GM12878 (cell line): Measurements from ENCODE around the gene UBL4A. TPM values are rescaled to one million over a fixed set of nuclear protein-coding genes. Genes with fewer than 3 reads are reported as not detected.

Experiments used
- BCL11A ChIP-seq: IDR thresholded peaks from 2 replicates; pipeline ENCODE4 v1.6.1; 2011; ENCODE audit warnings: low read depth, low read length
- CEBPB ChIP-seq, 2 experiments: fragments of 150-350 bp in 1 of 2; IDR thresholded peaks; 2 replicates each; pipeline ENCODE4 v1.6.1; 2012 to 2014; ENCODE audit warnings: low read depth in 2 of 2, low read length in 2 of 2, borderline replicate concordance in 1 of 2, inconsistent platforms in 1 of 2
- CHD2 ChIP-seq: IDR thresholded peaks from 2 replicates; pipeline ENCODE4 v1.6.1; 2011; ENCODE audit warnings: low read depth, low read length, improper control_type of control experiment, borderline replicate concordance
- EZH2 ChIP-seq: IDR thresholded peaks from 2 replicates; pipeline ENCODE4 v1.6.1; 2012; ENCODE audit warnings: low read depth, mild to moderate bottlenecking, control low read depth, inconsistent platforms, low read length, borderline replicate concordance; ENCODE audit not compliant: control insufficient read depth
- FOXK2 ChIP-seq: fragments of 450-650 bp; IDR thresholded peaks from 2 replicates; pipeline ENCODE4 v1.6.1; 2017; ENCODE audit warnings: mild to moderate bottlenecking, moderate library complexity
- KDM1A ChIP-seq: fragments of 200-600 bp; sonication (generic); IDR thresholded peaks from 2 replicates; pipeline ENCODE4 v1.6.1; 2016; ENCODE audit warnings: borderline replicate concordance
- LARP7 ChIP-seq: fragments of 450-650 bp; IDR thresholded peaks from 2 replicates; pipeline ENCODE4 v1.6.1; 2017; ENCODE audit warnings: mild to moderate bottlenecking
- MXI1 ChIP-seq: fragments of 150-350 bp; IDR thresholded peaks from 2 replicates; pipeline ENCODE4 v1.6.1; 2011; ENCODE audit warnings: low read depth, mild to moderate bottlenecking, inconsistent platforms, low read length, improper control_type of control experiment
- NBN ChIP-seq: fragments of 450-650 bp; IDR thresholded peaks from 2 replicates; pipeline ENCODE4 v1.6.1; 2016
- NR2C1 ChIP-seq: fragments of 450-650 bp; IDR thresholded peaks from 2 replicates; pipeline ENCODE4 v1.6.1; 2017; ENCODE audit warnings: antibody characterized with exemption, mild to moderate bottlenecking, moderate library complexity
- NR2F1 ChIP-seq: fragments of 450-650 bp; conservative IDR thresholded peaks from 2 replicates; pipeline ENCODE4 v1.6.1; 2017; ENCODE audit warnings: mild to moderate bottlenecking
- POLR2A ChIP-seq: IDR thresholded peaks from 2 replicates; pipeline ENCODE4 v1.6.1; 2011; ENCODE audit warnings: low read depth, mild to moderate bottlenecking, low read length
- POLR2AphosphoS5 ChIP-seq: IDR thresholded peaks from 2 replicates; pipeline ENCODE4 v1.6.1; 2011; ENCODE audit warnings: mild to moderate bottlenecking, low read length, inconsistent platforms
- RELA ChIP-seq: fragments of 450-650 bp; IDR thresholded peaks from 2 replicates; pipeline ENCODE4 v1.8.0; 2014; ENCODE audit warnings: borderline replicate concordance; ENCODE audit not compliant: partially characterized antibody
- RFX5 ChIP-seq: IDR thresholded peaks from 2 replicates; pipeline ENCODE4 v1.6.1; 2011; ENCODE audit warnings: low read depth, low read length, improper control_type of control experiment
- RUNX3 ChIP-seq: IDR thresholded peaks from 2 replicates; pipeline ENCODE4 v1.6.1; 2012; ENCODE audit warnings: low read length, inconsistent platforms
- SMAD1 ChIP-seq: fragments of 450-650 bp; IDR thresholded peaks from 2 replicates; pipeline ENCODE4 v1.6.1; 2018; ENCODE audit warnings: mild to moderate bottlenecking, low read depth; ENCODE audit not compliant: partially characterized antibody
- STAT1 ChIP-seq: fragments of 450-650 bp; conservative IDR thresholded peaks from 2 replicates; pipeline ENCODE4 v1.6.1; 2014; ENCODE audit warnings: antibody characterized with exemption, mild to moderate bottlenecking
- SUPT20H ChIP-seq: IDR thresholded peaks from 2 replicates; pipeline ENCODE4 v1.6.1; 2011; ENCODE audit warnings: low read depth, mild to moderate bottlenecking, low read length, moderate library complexity, borderline replicate concordance; ENCODE audit not compliant: control insufficient read depth
- SUZ12 ChIP-seq: fragments of 200-600 bp; sonication (generic); IDR thresholded peaks from one replicate; pipeline ENCODE4 v1.6.1; 2018; ENCODE audit warnings: antibody characterized with exemption, mild to moderate bottlenecking; ENCODE audit not compliant: unreplicated experiment
- TAF1 ChIP-seq: IDR thresholded peaks from 2 replicates; pipeline ENCODE4 v1.6.1; 2011; ENCODE audit warnings: mild to moderate bottlenecking, low read depth, low read length, borderline replicate concordance
- ZNF207 ChIP-seq: fragments of 450-650 bp; IDR thresholded peaks from 2 replicates; pipeline ENCODE4 v1.6.1; 2014; ENCODE audit warnings: antibody characterized with exemption, mild to moderate bottlenecking, borderline replicate concordance
- ZNF384 ChIP-seq: IDR thresholded peaks from 2 replicates; pipeline ENCODE4 v1.6.1; 2012; ENCODE audit warnings: low read depth, mild to moderate bottlenecking, low read length, improper control_type of control experiment, borderline replicate concordance
- ZNF622 ChIP-seq: fragments of 450-650 bp; IDR thresholded peaks from 2 replicates; pipeline ENCODE4 v1.6.1; 2017; ENCODE audit warnings: mild to moderate bottlenecking, inconsistent platforms
- ZSCAN29 ChIP-seq: fragments of 450-650 bp; IDR thresholded peaks from 2 replicates; pipeline ENCODE4 v1.6.1; 2017; ENCODE audit warnings: mild to moderate bottlenecking, moderate library complexity
- polyA plus RNA-seq, 11 experiments: library from polyadenylated mRNA; depleted of rRNA in 4 of 11; unstranded in 6 of 11; stranded (reverse) in 5 of 11; fragments of >200 nt; fragmentation: Nextera tagmentation in 4 of 11; fragmentation: Illumina TruSeq in 1 of 11; extraction: Ambion mirVana in 4 of 11; extraction: Trizol in 1 of 11; gene quantifications; 1 replicate in 1 of 11; 2 replicates in 10 of 11; pipeline versions ENCODE4 v1.2.1 to v1.2.3, GENCODE V29; 2011 to 2016; ENCODE audit warnings: inconsistent platforms in 2 of 11, missing spikeins in 2 of 11, low read depth in 1 of 11
- total RNA-seq, 4 experiments: library from RNA; depleted of rRNA in 3 of 4; stranded (reverse); fragments of >200 nt in 3 of 4; fragmentation: Illumina TruSeq in 1 of 4; extraction: Trizol in 1 of 4; gene quantifications; 2 replicates each; pipeline versions ENCODE4 v1.2.1 to v1.2.3, GENCODE V29; 2013 to 2021
- TF ChIP-seq, protein P1 (sequence below): fragments of 450-650 bp; formaldehyde crosslinking; IDR thresholded peaks from 2 replicates; pipeline ENCODE4 v1.4.0; 2020; ENCODE audit warnings: mild to moderate bottlenecking, moderate library complexity
- TF ChIP-seq, protein P2 (sequence below): fragments of 450-650 bp; IDR thresholded peaks from 2 replicates; pipeline ENCODE4 v1.6.1; 2016; ENCODE audit warnings: mild to moderate bottlenecking
- TF ChIP-seq, protein P3 (sequence below): IDR thresholded peaks from 2 replicates; pipeline ENCODE4 v1.6.1; 2012; ENCODE audit warnings: low read depth, low read length, improper control_type of control experiment

The UBL4A gene
- total and polyA plus RNA-seq, 10 of the 15 experiments (the other 5 are each of a cell fraction or from before 2014, with no cell fraction given), result 4.2 to 49.9 (median 34.0) TPM

DNA sequence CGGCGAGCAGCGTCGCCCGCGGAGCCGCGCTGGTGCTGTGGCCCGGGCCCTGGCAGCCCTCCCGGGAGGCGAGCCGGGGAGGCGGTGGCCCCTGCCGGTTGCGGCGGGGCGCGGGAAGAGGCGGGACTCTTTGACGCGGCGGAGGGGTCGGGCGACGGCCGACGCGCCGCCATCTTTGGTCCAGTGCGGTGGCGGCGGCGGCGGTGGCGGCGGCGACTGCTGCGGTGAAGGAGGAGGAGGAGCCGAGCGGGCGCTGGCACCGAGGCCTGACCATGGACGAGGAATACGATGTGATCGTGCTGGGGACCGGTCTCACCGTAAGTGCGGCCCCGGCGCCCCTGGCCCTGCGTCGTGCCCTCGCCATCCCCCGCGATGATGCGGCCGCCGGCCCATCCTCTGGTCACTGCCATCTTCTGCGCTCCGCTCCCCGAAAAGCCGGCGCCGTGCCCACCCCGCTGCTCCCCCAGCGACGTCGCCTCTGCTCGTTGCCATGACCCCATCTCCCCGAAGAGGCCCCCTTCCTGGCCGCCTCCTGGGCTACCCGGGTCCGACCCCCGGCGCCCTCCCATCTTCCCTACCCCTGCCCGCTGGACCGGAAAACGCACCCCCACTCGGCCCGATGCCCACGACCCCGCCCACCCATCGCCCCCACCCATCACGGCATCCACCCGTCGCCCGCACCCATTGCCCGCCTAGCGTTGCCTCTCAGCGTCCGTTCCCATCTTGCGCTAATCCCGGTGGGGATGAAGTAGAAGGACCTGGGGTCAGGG lies 49.2 kb downstream of the UBL4A start, which contains the start of gene GDI1 (continued):
- TF ChIP-seq, protein P1, sequence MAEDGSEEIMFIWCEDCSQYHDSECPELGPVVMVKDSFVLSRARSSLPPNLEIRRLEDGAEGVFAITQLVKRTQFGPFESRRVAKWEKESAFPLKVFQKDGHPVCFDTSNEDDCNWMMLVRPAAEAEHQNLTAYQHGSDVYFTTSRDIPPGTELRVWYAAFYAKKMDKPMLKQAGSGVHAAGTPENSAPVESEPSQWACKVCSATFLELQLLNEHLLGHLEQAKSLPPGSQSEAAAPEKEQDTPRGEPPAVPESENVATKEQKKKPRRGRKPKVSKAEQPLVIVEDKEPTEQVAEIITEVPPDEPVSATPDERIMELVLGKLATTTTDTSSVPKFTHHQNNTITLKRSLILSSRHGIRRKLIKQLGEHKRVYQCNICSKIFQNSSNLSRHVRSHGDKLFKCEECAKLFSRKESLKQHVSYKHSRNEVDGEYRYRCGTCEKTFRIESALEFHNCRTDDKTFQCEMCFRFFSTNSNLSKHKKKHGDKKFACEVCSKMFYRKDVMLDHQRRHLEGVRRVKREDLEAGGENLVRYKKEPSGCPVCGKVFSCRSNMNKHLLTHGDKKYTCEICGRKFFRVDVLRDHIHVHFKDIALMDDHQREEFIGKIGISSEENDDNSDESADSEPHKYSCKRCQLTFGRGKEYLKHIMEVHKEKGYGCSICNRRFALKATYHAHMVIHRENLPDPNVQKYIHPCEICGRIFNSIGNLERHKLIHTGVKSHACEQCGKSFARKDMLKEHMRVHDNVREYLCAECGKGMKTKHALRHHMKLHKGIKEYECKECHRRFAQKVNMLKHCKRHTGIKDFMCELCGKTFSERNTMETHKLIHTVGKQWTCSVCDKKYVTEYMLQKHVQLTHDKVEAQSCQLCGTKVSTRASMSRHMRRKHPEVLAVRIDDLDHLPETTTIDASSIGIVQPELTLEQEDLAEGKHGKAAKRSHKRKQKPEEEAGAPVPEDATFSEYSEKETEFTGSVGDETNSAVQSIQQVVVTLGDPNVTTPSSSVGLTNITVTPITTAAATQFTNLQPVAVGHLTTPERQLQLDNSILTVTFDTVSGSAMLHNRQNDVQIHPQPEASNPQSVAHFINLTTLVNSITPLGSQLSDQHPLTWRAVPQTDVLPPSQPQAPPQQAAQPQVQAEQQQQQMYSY, result no peak
- TF ChIP-seq MXI1, result no peak
- peak; percentile 63; the same call in 1 of the 2 replicates for TF ChIP-seq LARP7
- no peak; the same call in 1 of the 2 replicates for TF ChIP-seq RUNX3
- no peak for TF ChIP-seq ZNF622
- TF ChIP-seq TAF1, result peak; percentile 33; the same call in 1 of the 2 replicates
- no peak for TF ChIP-seq RELA
- TF ChIP-seq, protein P2, sequence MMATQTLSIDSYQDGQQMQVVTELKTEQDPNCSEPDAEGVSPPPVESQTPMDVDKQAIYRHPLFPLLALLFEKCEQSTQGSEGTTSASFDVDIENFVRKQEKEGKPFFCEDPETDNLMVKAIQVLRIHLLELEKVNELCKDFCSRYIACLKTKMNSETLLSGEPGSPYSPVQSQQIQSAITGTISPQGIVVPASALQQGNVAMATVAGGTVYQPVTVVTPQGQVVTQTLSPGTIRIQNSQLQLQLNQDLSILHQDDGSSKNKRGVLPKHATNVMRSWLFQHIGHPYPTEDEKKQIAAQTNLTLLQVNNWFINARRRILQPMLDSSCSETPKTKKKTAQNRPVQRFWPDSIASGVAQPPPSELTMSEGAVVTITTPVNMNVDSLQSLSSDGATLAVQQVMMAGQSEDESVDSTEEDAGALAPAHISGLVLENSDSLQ, result no peak
- TF ChIP-seq SUPT20H, result no peak
- TF ChIP-seq ZNF384, result no peak
- TF ChIP-seq, protein P3, sequence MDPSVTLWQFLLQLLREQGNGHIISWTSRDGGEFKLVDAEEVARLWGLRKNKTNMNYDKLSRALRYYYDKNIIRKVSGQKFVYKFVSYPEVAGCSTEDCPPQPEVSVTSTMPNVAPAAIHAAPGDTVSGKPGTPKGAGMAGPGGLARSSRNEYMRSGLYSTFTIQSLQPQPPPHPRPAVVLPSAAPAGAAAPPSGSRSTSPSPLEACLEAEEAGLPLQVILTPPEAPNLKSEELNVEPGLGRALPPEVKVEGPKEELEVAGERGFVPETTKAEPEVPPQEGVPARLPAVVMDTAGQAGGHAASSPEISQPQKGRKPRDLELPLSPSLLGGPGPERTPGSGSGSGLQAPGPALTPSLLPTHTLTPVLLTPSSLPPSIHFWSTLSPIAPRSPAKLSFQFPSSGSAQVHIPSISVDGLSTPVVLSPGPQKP, result no peak
- TF ChIP-seq CEBPB (IDR thresholded peaks at IDR 0.05; ENCODE audit: borderline replicate concordance in 1 of 2, low read depth in 2 of 2, low read length in 2 of 2), result no peak
- TF ChIP-seq POLR2AphosphoS5, result 0 out of 2 replicates have a peak, but pooled peaks have one; percentile 29
- no peak for TF ChIP-seq BCL11A
- no peak for TF ChIP-seq NR2C1
- peak; percentile 73; the same call in 1 of the 2 replicates for TF ChIP-seq CHD2
- TF ChIP-seq ZNF207, result no peak
- peak; percentile 69 for TF ChIP-seq POLR2A
- TF ChIP-seq KDM1A, result no peak
- TF ChIP-seq FOXK2, result no peak
- TF ChIP-seq EZH2, result no peak
- TF ChIP-seq NBN, result no peak
- no peak for TF ChIP-seq SMAD1
- TF ChIP-seq RFX5, result no peak
- TF ChIP-seq ZSCAN29, result peak; percentile 49; the same call in 1 of the 2 replicates
- TF ChIP-seq SUZ12, result no peak
- 0 out of 2 replicates have a peak, but pooled peaks have one; percentile 25 for TF ChIP-seq NR2F1
- TF ChIP-seq STAT1, result no peak
